ENCODE measurements around the gene AXDND1.
"Not testable (repeated sequence)": the region's sequence is repeated elsewhere in the genome, so short reads cannot be mapped to it uniquely, and the experiment has no call there.

The AXDND1 gene

DNA sequence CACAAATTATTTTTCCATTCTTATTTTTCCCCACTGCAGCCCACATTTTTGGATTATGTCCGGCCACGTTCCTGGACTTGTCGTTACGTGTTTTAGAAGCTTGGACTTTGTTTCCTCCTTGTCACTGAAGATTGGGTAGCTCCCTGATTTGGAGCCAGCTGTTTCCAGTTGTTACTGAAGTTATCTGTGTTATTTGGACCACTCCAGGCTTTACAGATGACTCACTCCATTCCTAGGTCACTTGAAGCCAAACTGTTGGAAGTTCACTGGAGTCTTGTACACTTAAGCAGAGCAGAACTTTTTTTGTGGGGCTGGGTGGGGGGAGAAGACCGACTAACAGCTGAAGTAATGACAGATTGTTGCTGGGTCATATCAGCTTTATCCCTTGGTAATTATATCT lies 12.2 kb upstream of the AXDND1 start:
- POLR2A ChIA-PET (ENCODE audit: low non-redundant PET): no interaction called here
- DNase-seq (ENCODE audit: low spot score): peak; percentile 5
- H3K27ac ChIP-seq: no peak overlapping the region
- TF ChIP-seq, protein P1, sequence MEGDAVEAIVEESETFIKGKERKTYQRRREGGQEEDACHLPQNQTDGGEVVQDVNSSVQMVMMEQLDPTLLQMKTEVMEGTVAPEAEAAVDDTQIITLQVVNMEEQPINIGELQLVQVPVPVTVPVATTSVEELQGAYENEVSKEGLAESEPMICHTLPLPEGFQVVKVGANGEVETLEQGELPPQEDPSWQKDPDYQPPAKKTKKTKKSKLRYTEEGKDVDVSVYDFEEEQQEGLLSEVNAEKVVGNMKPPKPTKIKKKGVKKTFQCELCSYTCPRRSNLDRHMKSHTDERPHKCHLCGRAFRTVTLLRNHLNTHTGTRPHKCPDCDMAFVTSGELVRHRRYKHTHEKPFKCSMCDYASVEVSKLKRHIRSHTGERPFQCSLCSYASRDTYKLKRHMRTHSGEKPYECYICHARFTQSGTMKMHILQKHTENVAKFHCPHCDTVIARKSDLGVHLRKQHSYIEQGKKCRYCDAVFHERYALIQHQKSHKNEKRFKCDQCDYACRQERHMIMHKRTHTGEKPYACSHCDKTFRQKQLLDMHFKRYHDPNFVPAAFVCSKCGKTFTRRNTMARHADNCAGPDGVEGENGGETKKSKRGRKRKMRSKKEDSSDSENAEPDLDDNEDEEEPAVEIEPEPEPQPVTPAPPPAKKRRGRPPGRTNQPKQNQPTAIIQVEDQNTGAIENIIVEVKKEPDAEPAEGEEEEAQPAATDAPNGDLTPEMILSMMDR (conservative IDR thresholded peaks at IDR 0.05; ENCODE audit: low read depth): no peak
- CTCF ChIA-PET: interaction anchor here (0.6 kb wide), 1 partner anchor 1941 kb away, joined by 3 read pairs; no protein-coding TSS in a partner anchor

GRCh38 chr1:179361631-179362030 lies 4.1 kb upstream of the AXDND1 start:
- H3K27ac ChIP-seq; POLR2A ChIA-PET (ENCODE audit: low non-redundant PET); CTCF ChIA-PET; DNase-seq (ENCODE audit: low spot score): not testable (repeated sequence)

DNA sequence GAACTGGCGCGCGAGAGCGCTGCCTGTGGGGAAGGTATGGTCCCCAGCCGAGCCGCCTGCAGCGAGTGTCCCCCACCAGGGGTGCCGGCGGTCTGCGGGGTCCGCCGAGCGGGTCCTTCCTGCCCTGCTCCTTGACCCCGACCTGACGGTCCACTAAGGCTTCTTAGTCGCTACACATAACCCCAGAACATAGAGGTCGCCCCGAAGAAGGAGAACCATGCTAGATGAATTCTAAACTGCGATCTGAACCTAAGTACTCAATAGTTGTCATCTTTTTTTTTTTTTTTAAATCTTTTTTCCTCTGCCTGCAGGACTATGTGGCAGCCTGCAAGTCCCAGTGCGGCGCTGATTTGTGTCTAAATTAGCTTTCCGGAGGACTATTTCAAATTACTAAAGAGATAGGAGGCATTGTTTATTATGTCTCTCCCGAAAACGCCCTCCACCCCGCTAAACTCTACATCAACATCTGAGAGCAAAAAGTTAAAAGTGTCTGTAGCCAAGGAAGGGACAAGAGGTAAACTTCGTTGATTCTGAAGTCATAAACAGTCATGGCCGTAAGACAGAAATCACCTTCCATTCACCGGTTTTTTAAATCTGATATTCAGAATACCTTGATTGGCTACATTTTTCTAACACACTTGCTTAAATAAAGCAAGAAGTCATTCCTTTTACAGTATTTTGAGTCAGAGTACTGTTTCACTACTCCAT lies 476 bp downstream of the AXDND1 start:
- ChIA-PET POLR2A (ENCODE audit: low non-redundant PET) (interaction anchor here (0.7 kb wide), 1 partner anchor 274 kb away, joined by 7 read pairs; no protein-coding TSS in a partner anchor), CTCF (interaction anchor here (0.6 kb wide), 2 partner anchors 115 to 1387 kb away, joined by 3 to 4 read pairs; no protein-coding TSS in a partner anchor)
- TF ChIP-seq, protein P1 (conservative IDR thresholded peaks at IDR 0.05; ENCODE audit: low read depth): no peak
- peak overlapping the region; percentile 88 for H3K27ac ChIP-seq
- DNase-seq (ENCODE audit: low spot score): no peak

- H3K27ac ChIP-seq: no peak overlapping the region
- TF ChIP-seq, protein P1 (conservative IDR thresholded peaks at IDR 0.05; ENCODE audit: low read depth): peak; percentile 72
- DNase-seq (ENCODE audit: low spot score): peak; percentile 70
- CTCF ChIA-PET: interaction anchor here (0.6 to 1.5 kb wide), 8 partner anchors 77 to 868 kb away, joined by 3 to 10 read pairs (median 4); no protein-coding TSS in a partner anchor
- POLR2A ChIA-PET (ENCODE audit: low non-redundant PET): no interaction called here
Observed at GRCh38 chr1:179369751-179370341, 4.1 kb downstream of the AXDND1 start.

- no peak for DNase-seq (ENCODE audit: low spot score)
- ChIA-PET CTCF (no interaction called here), POLR2A (ENCODE audit: low non-redundant PET) (no interaction called here)
- H3K27ac ChIP-seq: no peak overlapping the region
- TF ChIP-seq, protein P1 (conservative IDR thresholded peaks at IDR 0.05; ENCODE audit: low read depth): no peak
Observed at GRCh38 chr1:179372160-179372559, 6.4 kb downstream of the AXDND1 start.

GRCh38 chr1:179376223-179376622 lies 10.5 kb downstream of the AXDND1 start:
- POLR2A ChIA-PET (ENCODE audit: low non-redundant PET): no interaction called here
- DNase-seq (ENCODE audit: low spot score): no peak
- CTCF ChIA-PET: no interaction called here
- no peak overlapping the region for H3K27ac ChIP-seq
- TF ChIP-seq, protein P1 (conservative IDR thresholded peaks at IDR 0.05; ENCODE audit: low read depth): no peak

DNA sequence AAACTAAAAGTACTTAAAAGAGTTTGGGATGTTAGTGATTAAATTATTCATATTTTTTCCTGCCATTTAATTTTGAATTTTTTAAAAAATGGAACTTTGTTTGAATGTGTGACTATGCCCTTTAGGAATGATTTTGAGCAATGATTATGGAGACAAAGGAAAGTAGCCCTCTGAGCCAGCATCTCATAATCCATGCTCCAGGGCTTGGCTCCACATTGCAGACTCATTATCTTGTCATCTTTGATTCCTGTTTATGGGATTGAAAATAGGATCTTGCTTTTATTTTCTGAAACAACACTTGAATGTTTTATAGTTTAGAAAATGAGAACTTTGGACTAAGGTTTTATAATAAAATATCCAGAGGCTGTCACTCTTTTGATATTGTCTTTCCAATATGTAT lies 14.5 kb downstream of the AXDND1 start:
- ChIA-PET POLR2A (ENCODE audit: low non-redundant PET) (no interaction called here), CTCF (no interaction called here)
- TF ChIP-seq, protein P1 (conservative IDR thresholded peaks at IDR 0.05; ENCODE audit: low read depth): no peak
- DNase-seq (ENCODE audit: low spot score): no peak
- no peak overlapping the region for H3K27ac ChIP-seq
